Tibial nerve (tissue), 3 donors: Measurements from ENCODE around the gene JPT2.

Experiments used
- CTCF ChIP-seq, 5 experiments: fragments of 200-600 bp in 3 of 5; fragments of 450-650 bp in 2 of 5; sonication (generic) in 3 of 5; IDR thresholded peaks; one replicate each; pipeline ENCODE4 v1.5.1; 2016 to 2019; ENCODE audit warnings: antibody characterized with exemption in 5 of 5, mild to moderate bottlenecking in 3 of 5, moderate library complexity in 2 of 5
- POLR2A ChIP-seq, 2 donors: fragments of 450-650 bp; IDR thresholded peaks; one replicate each; pipeline ENCODE4 v1.6.1; 2017; ENCODE audit warnings: antibody characterized with exemption in 2 of 2, mild to moderate bottlenecking in 2 of 2, moderate library complexity in 2 of 2

- TF ChIP-seq POLR2A (IDR thresholded peaks at IDR 0.05) (no peak), CTCF (IDR thresholded peaks at IDR 0.05) (no peak)
Measured at GRCh38 chr16:1643521-1643920, 34.6 kb upstream of the JPT2 start.
